Measurements from ENCODE around the gene FRMD4A.

Gene FRMD4A

DNA sequence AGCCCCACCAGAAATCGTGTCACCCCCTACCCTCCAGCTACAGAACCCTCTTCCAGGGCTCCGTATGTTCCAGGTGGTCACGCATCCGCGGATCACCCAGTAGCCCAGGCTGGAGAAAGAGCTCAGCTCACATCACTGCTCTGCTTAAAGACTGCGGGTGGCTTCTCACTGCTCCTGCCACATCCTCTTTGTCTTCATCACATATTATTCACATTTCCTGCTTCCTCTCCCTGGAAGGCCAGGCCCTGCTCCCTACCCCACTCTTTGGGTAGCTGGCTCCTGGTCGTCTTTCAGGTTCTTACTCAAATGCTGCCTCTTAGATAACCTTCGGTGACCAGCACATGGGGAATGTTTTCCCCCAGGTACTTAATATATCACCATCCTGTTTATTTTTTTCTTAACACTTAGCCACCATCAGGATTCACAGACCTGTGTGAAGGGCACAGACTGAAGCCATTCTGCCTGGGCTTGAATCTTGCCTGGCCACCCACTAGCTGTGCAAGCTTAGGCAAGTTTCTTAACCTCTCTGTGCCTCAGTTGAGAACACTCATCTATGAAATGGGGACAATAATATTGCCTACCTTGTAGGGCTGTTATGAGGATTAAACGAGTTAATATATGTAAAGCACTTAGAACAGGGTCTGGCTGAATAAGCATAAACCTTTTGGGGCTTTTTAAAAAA lies 436.2 kb downstream of the FRMD4A start:
- DNase-seq = no peak

DNA sequence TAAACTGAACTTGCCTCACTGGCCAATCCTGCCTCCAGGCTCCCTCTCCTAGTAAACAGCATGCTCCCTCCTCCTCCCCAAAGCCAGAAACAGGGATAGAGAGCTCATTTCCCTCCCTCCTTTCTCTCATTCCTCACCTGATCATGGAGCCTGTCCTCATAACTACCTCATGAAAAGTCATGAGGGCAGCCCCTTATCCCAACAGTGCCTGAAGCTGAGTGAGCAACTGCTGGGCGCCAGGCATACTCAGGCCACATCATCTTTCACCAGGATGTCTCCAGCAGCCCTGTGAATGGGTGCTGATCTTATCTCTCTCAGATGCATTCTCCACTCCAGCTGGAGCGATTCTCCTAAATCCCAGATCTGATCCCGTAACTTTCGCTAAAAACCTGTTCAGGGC lies 436.8 kb downstream of the FRMD4A start:
- no peak for DNase-seq

DNA sequence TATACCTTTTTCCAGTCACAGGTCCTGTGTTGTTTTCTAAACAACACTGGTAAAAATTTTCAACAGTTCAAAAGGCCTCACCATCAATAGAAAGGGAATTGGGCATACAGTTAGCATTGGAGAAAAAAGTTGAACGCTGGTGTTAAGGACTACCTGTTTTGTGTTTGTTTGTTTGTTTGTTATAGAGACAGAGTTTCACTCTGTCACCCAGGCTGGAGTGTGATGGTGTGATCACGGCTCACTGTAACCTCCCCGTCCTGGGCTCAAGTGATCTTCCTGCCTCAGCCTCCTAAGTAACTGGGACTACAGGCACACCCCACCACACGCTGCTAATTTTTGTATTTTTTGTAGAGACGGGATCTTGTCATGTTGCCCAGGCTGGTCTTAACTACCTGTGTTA lies 437.9 kb downstream of the FRMD4A start:
- DNase-seq = no peak

DNA sequence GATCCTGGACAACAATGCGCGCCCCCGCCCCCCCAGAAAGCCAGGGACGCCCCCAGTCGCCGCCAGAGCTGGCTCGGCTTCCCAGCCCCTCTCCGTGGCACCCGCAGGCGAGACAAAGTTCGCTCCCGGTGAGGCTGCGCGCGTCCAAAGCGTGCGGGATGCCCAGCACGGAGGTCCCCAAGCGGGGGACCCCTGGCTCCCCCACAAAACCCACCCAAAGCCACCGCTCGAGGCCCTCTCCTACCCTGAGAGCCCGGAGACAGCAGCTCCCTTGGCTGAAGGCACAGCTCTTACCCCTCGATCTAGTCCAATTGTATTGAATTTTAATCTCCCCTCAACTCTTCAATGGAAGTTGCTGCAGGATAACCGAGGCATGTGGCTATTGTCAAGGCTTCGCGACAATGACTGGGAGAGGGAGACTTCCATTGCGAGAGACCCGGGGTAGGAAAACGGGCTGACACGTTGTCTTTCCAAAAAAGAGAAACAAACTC lies 438.7 kb downstream of the FRMD4A start:
- no peak for DNase-seq

DNA sequence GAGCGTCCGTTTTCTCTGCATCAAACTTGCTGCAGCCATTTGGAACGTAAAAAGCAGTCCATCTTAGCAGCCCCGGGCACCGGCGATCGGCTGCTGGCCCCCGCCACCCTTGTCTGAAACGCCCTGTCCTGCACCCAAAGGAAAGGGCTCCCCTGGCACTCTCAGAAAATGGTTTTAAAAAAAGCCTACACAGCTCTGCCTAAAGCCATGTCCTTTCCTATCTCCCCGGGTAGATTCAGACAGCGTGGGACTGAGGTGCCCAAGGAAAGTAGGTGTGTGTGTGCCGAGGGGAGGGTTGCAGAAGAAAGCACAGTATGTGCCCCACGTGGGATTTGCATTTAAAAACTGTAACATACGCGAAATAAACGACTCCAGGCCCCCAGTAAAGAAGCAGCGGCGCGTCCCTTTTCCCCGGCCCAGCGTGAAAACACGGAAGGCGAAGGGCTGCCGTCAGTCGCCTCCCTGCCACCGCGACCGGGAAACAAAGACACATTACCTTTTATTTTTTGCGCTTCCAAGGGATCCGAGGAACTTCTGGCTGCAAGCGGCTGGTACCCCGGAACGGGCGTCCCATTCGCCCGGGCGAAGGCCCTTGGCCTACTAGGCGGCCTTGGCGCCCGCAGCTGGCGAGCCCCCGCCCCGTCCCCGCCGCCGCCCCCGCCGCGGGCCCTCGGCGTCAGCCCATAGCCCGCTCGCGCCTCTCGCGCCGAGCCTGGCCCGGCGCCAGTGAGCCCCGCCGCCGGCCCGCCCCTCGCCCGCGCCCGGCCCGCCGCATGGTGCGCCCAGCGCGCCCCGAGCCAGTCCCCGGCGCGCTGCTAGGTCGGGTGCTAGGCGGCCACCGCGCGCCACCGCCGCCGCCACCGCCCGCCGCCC lies 439.4 kb downstream of the FRMD4A start:
- no peak for DNase-seq

DNA sequence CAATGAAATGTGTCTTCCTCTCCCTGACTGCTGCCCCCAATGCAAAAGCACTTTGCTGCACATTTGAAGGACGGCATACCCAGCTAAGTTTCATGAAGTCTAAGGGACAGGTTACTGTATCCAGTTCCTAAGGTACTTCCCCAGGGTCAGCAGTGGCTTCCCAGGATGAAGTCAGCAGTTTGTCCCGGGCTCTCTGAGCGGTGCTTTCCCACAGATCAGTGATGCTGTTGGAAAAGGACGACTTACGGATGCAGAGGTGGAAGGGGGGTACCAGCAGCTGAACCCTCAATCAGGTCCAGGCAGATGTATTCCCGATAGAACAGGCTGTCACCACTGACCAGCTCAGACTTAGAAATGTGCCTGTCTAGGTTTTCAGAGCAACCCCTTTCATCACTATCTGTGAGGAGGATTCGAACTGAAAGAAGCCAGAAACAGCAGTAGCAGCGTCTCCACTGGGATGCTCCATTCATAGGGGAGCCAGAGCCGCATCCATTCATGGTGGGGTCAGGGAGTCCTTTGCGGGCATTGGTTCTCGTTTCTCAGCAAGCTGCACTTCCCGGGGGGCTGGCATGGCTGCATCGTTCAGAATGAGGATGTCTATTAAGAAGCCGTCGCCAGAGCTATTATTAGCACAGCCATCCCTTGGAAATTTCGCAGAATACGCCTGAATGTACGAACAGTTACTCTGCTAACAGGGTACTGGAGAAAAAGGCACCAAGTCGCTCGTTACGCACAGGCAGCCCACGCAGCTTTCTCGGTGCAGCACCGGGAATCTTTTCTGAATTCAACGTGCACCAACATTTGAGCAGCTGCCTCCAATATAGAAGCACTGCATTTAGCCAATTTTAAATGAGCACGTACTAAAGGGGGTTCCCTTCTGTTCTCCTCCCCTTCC lies 440.2 kb downstream of the FRMD4A start:
- DNase-seq = no peak

DNA sequence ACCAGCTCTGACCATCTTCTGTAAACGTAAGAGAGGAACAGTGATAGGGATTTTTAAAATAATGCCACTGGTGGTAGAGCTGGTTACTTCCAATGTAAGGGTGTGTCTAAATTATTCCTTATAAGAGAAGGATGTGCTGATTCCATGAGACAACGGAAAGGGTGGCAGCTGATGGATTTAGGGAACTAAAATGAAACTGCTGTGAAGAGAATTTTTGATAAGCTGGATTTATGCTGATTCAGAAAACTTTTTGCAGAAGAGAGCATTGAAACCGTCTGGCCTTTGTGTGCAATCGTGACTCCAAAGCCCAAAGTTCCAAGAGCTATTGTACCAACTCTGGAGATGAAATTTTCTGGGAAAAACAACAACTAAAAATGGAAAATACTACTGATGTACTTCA lies 443.0 kb downstream of the FRMD4A start:
- no peak for DNase-seq

DNA sequence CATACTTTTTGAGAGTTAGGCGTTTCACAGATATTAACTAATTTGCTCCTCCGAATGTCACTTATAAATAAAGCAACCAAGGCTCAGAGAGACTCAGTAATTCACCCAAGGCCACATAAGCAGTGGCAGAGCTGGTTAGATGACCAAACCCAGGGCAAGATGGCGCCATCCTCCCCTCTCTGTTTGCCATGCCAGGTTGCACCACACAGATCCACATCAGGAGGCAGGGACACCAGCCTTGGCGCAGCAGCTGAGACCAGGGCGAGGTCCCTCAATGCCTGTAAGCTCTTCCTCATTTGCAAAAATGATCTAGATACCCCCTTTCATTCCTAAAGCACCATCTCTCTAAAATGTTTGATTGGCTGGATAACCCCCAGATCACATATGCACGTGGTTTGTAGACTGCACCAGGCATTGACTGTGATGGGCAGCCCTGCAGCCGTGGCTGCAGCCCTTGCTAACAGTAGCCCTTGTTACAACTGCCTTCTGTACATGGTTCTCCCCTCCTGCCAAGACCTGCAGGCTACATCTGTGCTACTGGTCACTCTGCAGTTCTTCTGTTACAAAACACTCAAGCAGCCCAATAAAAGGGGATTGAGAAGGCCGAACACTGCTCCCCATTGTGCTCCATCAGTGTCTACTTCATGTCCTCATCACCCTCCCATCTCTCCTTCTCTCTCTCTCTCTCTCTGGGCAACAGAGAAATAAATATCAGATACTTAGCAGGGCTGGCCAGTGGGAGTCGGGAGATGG lies 445.3 kb downstream of the FRMD4A start:
- DNase-seq = no peak

DNA sequence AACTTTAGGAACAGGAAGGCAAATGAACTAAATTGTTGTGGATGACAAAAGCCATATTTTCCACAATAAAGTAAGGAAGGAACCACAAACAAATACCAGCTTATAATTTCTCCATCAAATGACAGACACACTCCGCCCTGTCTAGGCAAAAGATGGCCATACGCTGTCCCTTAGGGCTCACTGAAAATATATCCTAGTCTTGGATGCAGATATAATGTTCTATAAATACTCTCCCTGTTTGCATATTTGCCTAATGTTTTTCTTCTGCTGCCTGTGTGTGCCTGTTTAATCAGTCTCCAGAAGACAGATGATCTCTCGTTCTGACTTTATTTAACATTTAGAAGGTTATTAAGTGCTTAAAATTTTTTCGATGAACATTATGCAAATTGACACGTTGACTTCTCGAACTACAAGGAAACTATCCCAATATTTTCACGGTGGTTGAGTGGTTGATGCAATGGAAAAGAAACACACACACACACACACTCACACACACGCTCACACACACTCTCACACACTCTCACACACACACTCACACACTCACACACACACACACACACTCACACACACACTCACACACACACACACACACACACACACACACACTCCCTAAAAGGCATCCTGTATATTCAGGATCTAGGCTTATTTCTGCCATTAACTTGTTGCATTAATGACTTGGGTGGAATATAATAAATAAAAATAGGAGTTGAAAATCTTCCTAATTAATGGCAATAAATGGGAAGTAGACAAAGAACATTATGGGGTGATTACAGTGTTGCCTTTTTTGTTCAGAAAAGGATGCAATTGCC lies 446.9 kb downstream of the FRMD4A start:
- no peak for DNase-seq

DNA sequence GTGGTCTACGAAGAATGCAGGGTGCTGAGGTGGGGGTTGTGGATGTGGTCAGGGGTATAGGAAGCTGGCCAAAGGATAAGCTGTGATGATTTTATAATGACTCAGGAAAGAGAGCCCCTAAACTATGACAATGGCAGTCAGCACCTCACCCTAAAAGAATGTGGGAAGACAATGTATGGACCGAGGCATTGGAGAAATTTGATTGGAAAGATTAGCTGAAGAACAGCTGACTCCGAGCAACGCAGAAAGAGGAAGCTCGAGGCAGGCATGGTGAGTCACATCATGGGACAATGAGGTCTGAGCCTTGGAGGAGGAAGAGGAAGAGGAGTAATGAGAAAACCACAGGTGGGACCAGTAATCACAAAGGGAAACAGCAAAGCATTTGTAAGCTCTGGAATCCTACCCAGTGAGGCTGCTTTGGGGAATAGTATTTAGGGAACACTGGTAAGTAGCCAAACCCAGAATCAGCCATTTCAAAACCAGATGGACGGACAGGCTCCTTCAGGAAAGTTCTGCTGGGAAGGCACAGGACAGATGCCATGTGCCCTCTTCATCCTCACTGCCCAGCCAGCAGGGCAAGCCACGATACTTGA lies 448.5 kb downstream of the FRMD4A start:
- DNase-seq = no peak

DNA sequence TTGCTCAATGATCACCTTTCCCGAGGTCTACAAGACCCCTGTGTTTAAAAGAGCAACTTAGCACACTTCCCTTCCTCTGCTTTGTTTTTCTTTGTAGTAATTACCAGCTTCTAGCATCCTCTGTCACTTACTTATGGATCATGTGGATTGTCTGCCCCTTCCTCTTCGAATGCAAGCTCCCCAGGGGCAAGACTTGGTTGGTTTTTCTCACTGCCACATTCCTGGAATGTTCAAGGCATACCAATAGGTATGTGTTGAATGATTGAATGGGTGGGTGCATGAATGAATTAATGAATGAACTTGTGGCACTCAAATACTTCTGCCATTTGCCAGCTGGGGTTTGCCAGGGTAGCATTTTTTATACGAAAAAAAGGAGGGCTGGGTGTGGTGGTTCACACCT lies 450.0 kb downstream of the FRMD4A start:
- DNase-seq = no peak

DNA sequence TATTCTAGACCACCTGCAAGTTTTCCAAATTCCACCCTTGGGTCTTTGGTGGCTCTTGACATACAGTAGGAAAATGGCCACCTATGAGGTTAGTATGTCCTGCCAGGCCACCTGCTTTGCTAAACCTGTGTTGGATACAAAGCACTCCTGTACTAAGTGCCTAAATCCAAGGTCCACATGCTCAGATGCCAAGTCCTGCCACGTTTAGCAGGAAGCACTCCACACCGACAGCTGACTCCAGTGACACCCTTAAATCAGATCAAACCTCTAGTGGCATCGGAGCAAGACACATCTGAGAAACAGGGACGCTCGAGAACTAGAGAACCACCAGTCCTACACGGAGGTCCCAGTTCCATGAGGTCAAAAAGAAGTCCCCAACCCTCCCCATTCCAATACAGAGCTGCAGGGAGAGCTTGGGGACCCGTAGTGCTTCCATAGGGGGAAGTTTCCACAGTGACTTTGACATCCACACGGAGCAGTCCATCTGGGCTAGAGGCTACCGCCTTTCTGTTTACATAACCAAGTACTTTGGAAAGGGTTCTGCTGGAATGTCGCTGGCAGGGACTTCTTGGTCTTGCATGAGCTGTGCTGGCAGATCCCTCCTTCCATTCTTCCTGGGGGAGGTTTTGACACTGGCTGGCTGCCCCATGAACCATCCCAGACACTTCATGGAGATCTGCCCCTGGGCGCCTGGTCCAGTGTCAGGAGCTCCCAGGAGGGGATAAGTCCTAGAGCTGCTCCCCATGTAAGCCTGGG lies 453.4 kb downstream of the FRMD4A start:
- DNase-seq = no peak

DNA sequence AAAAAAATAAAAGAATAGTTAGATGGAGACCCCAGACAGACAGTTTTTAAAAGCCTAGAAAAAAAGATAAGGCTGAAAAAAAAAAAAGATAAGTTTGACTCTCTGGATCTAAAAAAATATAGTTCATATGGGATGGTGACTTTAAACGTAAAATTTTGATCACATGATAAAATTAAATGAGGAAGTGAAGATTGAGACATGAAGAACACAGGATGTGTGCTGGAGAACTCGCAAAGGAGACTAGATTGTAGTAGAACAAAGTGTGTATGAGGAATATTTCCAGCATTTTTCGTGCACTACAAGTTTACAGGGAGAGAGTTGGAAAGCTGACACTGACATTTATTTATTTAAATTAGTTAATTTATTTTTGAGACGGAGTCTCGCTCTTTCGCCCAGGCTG lies 457.5 kb downstream of the FRMD4A start:
- no peak for DNase-seq

DNA sequence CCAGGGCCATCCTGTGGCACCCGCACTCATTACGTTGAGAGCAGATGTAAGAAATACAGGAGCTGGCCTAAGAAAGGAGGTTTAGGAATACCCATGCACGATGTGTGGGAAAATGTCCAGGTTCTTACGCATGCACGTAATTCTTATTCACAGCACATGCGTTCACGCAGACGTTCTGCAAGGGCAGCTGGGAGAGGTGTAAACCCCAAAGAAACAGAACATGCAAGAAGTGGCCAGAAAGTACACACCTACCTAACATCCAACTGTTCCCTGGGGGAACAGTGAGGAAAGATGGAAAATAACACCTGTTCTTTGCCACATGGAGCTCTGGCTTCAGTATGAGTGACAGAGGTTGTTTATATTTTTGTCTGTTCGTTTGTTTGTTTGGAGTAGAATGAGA lies 458.3 kb downstream of the FRMD4A start:
- no peak for DNase-seq

DNA sequence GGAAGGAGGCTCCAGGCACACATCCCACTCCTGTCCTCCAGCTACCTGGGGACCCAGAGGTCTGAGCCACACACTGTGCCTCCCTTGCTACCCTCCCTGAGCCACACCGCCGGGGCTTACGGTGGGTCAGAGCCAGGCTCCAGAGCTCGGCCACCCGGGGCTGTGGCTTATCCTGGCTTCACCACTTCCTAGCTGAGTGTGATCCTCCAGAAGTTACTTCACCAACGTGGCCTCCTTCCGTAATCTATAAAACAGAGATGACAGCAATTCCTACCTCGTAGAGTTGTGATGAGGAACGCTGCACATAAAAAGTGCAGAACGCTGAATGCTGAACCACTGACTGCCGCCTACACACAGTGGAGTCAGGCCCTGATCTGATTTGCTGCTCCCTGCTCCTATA lies 458.9 kb downstream of the FRMD4A start:
- no peak for DNase-seq

DNA sequence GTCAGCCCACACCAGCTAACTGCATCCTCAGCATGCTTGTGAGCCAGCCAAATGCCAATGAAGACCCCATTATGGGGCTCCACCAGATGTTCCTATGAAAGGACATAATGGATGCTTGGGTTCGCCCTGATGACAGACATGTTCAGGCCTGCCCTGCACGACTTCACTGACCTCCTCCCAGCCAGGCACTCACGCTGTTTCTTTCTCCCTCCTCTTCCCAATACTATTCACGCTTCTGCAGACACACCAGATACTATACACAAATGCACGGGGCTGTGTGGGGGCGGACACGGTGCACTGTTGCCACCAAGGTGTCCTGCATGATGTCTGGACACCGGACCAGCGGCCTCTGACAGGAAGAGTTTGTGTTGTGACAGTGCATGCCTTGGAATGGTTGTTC lies 459.7 kb downstream of the FRMD4A start:
- no peak for DNase-seq

DNA sequence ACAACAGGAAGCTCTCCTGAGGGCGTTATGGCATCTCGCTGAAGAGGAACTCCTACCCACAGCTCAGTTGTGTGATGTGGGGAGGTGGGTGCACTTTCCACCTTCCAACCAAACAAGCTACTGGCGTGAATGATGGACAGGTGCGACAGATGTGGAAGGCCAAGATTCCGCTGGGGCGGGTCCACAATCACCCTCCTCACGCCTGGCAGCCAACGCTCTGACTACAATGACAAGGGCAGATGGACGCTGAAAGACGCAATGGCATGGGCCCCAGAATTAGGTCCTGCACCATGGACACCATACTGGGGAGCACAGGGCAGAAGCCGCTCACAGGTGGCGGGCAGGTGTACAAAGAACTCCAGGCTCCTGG lies 461.4 kb downstream of the FRMD4A start:
- no peak for DNase-seq

DNA sequence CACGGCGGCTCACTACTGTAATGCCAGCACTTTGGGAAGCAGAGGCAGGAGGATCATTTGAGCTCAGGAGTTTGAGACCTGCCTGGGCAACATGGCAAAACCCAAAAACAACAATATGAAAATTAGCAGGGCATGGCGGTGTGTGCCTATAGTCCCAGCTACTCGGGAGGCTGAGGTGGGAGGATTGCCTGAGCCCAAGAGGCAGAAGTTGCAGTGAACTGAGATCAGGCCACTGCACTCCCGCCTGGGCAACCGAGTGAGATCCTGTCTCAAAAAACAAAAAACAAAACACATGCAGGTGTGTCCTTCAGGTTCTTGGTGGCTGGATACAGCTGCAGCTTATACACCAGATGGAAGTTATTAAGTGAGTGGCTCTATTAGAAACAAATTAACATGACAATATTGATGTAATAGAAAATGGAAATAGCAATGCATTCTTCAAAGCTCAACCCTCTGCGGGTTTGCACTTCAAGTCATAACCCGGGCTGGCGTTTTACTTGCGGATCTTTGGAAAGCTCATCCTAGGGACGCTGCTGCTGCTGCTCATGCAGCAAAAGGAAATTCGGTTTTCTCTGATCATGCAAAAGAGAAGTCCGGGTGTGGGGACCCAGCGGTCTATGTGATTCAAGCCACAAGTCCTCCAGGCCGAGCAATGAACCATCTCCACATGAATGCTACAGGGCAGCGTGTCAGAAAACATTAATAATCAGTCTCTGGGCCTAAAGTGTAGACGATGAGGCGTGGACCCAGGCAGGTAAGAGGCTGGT lies 462.0 kb downstream of the FRMD4A start:
- no peak for DNase-seq

DNA sequence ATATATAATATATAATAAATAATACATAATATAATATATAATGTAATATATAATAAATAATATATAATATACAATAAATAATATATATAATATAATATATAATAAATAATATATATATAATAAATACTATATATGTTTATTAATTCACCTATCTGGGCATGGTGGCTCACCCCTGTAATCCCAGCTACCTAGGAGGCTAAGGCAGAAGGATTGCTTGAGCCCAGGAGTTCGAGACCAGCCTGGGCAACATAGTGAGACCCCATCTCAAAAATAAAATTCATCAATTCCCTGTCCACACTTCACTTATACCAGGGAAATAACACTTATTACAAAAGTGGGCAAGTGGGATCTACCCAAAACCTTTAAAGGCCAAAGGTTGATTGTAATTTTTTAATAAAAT lies 462.9 kb downstream of the FRMD4A start:
- no peak for DNase-seq

All from NCI-H1436 treated with DMSO at 0.1 percent for 48 hours (cell line).